Measurements from ENCODE around the gene CCDC60.

CCDC60 gene

GRCh38 chr12:119391673-119392072 is 57.1 kb downstream of the CCDC60 start:
- no peaks in the 10 kb centered on the region for H3K9me3 ChIP-seq (ENCODE audit: control insufficient read depth, low read depth, low read length)
- H3K9ac ChIP-seq (ENCODE audit: low read length): no peak overlapping the region
- H3K4me3 ChIP-seq (ENCODE audit: low read length): no peak overlapping the region
- peaks cover 34% of the 10 kb centered on the region for H3K4me1 ChIP-seq (ENCODE audit: control insufficient read depth, low read depth, low read length)
- H3K27ac ChIP-seq (ENCODE audit: low read length): no peak overlapping the region
- H3K27me3 ChIP-seq (ENCODE audit: control insufficient read depth, insufficient read depth, low read length): no peaks in the 10 kb centered on the region
- H3K36me3 ChIP-seq (ENCODE audit: control insufficient read depth, low read depth, low read length): no peaks in the 10 kb centered on the region

- no peaks in the 10 kb centered on the region for H3K9me3 ChIP-seq (ENCODE audit: control insufficient read depth, low read depth, low read length)
- no peaks in the 10 kb centered on the region for H3K27me3 ChIP-seq (ENCODE audit: control insufficient read depth, insufficient read depth, low read length)
- no peaks in the 10 kb centered on the region for H3K36me3 ChIP-seq (ENCODE audit: control insufficient read depth, low read depth, low read length)
- no peak overlapping the region for H3K27ac ChIP-seq (ENCODE audit: low read length)
- H3K4me1 ChIP-seq (ENCODE audit: control insufficient read depth, low read depth, low read length): peaks cover 23% of the 10 kb centered on the region
- no peak overlapping the region for H3K9ac ChIP-seq (ENCODE audit: low read length)
- no peak overlapping the region for H3K4me3 ChIP-seq (ENCODE audit: low read length)
These were observed 59.1 kb downstream of the CCDC60 start for GRCh38 chr12:119393677-119394076.

GRCh38 chr12:119397540-119397939 is 63.0 kb downstream of the CCDC60 start:
- Histone ChIP-seq H3K27me3 (ENCODE audit: control insufficient read depth, insufficient read depth, low read length) (no peaks in the 10 kb centered on the region), H3K4me3 (ENCODE audit: low read length) (no peak overlapping the region), H3K27ac (ENCODE audit: low read length) (no peak overlapping the region), H3K36me3 (ENCODE audit: control insufficient read depth, low read depth, low read length) (no peaks in the 10 kb centered on the region), H3K9me3 (ENCODE audit: control insufficient read depth, low read depth, low read length) (no peaks in the 10 kb centered on the region), H3K9ac (ENCODE audit: low read length) (no peak overlapping the region), H3K4me1 (ENCODE audit: control insufficient read depth, low read depth, low read length) (no peaks in the 10 kb centered on the region)

GRCh38 chr12:119398190-119398589 is 63.7 kb downstream of the CCDC60 start:
- H3K4me3 ChIP-seq (ENCODE audit: low read length): no peak overlapping the region

GRCh38 chr12:119399301-119399700 is 64.8 kb downstream of the CCDC60 start:
- Histone ChIP-seq H3K4me3 (ENCODE audit: low read length) (no peak overlapping the region), H3K27me3 (ENCODE audit: control insufficient read depth, insufficient read depth, low read length) (no peaks in the 10 kb centered on the region)

More at GRCh38 chr12:119398190-119398589, 63.7 kb downstream of the CCDC60 start:
- Histone ChIP-seq H3K4me1 (ENCODE audit: control insufficient read depth, low read depth, low read length) (no peaks in the 10 kb centered on the region), H3K27me3 (ENCODE audit: control insufficient read depth, insufficient read depth, low read length) (no peaks in the 10 kb centered on the region), H3K9ac (ENCODE audit: low read length) (no peak overlapping the region), H3K9me3 (ENCODE audit: control insufficient read depth, low read depth, low read length) (no peaks in the 10 kb centered on the region), H3K36me3 (ENCODE audit: control insufficient read depth, low read depth, low read length) (no peaks in the 10 kb centered on the region), H3K27ac (ENCODE audit: low read length) (no peak overlapping the region)

GRCh38 chr12:119406308-119406707 is 71.8 kb downstream of the CCDC60 start:
- no peaks in the 10 kb centered on the region for H3K27me3 ChIP-seq (ENCODE audit: control insufficient read depth, insufficient read depth, low read length)
- no peaks in the 10 kb centered on the region for H3K36me3 ChIP-seq (ENCODE audit: control insufficient read depth, low read depth, low read length)
- H3K4me3 ChIP-seq (ENCODE audit: low read length): no peak overlapping the region
- H3K9ac ChIP-seq (ENCODE audit: low read length): no peak overlapping the region
- H3K4me1 ChIP-seq (ENCODE audit: control insufficient read depth, low read depth, low read length): peaks cover 5% of the 10 kb centered on the region
- H3K9me3 ChIP-seq (ENCODE audit: control insufficient read depth, low read depth, low read length): no peaks in the 10 kb centered on the region
- no peak overlapping the region for H3K27ac ChIP-seq (ENCODE audit: low read length)

More at GRCh38 chr12:119399301-119399700, 64.8 kb downstream of the CCDC60 start:
- Histone ChIP-seq H3K27ac (ENCODE audit: low read length) (no peak overlapping the region), H3K4me1 (ENCODE audit: control insufficient read depth, low read depth, low read length) (no peaks in the 10 kb centered on the region), H3K9ac (ENCODE audit: low read length) (no peak overlapping the region), H3K36me3 (ENCODE audit: control insufficient read depth, low read depth, low read length) (no peaks in the 10 kb centered on the region), H3K9me3 (ENCODE audit: control insufficient read depth, low read depth, low read length) (no peaks in the 10 kb centered on the region)

- no peak overlapping the region for H3K9ac ChIP-seq (ENCODE audit: low read length)
- no peaks in the 10 kb centered on the region for H3K27me3 ChIP-seq (ENCODE audit: control insufficient read depth, insufficient read depth, low read length)
- no peak overlapping the region for H3K4me3 ChIP-seq (ENCODE audit: low read length)
- no peaks in the 10 kb centered on the region for H3K9me3 ChIP-seq (ENCODE audit: control insufficient read depth, low read depth, low read length)
- H3K36me3 ChIP-seq (ENCODE audit: control insufficient read depth, low read depth, low read length): no peaks in the 10 kb centered on the region
- no peak overlapping the region for H3K27ac ChIP-seq (ENCODE audit: low read length)
- peaks cover 5% of the 10 kb centered on the region for H3K4me1 ChIP-seq (ENCODE audit: control insufficient read depth, low read depth, low read length)
These were observed 72.3 kb downstream of the CCDC60 start for GRCh38 chr12:119406811-119407210.

GRCh38 chr12:119409043-119409442 is 74.5 kb downstream of the CCDC60 start:
- no peaks in the 10 kb centered on the region for H3K27me3 ChIP-seq (ENCODE audit: control insufficient read depth, insufficient read depth, low read length)
- H3K4me3 ChIP-seq (ENCODE audit: low read length): no peak overlapping the region
- H3K27ac ChIP-seq (ENCODE audit: low read length): no peak overlapping the region
- H3K9me3 ChIP-seq (ENCODE audit: control insufficient read depth, low read depth, low read length): no peaks in the 10 kb centered on the region
- no peak overlapping the region for H3K9ac ChIP-seq (ENCODE audit: low read length)
- H3K36me3 ChIP-seq (ENCODE audit: control insufficient read depth, low read depth, low read length): no peaks in the 10 kb centered on the region
- peaks cover 12% of the 10 kb centered on the region for H3K4me1 ChIP-seq (ENCODE audit: control insufficient read depth, low read depth, low read length)

GRCh38 chr12:119410396-119410795 is 75.9 kb downstream of the CCDC60 start:
- Histone ChIP-seq H3K27ac (ENCODE audit: low read length) (no peak overlapping the region), H3K9me3 (ENCODE audit: control insufficient read depth, low read depth, low read length) (no peaks in the 10 kb centered on the region), H3K4me3 (ENCODE audit: low read length) (no peak overlapping the region), H3K4me1 (ENCODE audit: control insufficient read depth, low read depth, low read length) (peaks cover 12% of the 10 kb centered on the region), H3K27me3 (ENCODE audit: control insufficient read depth, insufficient read depth, low read length) (no peaks in the 10 kb centered on the region), H3K9ac (ENCODE audit: low read length) (no peak overlapping the region), H3K36me3 (ENCODE audit: control insufficient read depth, low read depth, low read length) (no peaks in the 10 kb centered on the region)

- Histone ChIP-seq H3K4me1 (ENCODE audit: control insufficient read depth, low read depth, low read length) (peaks cover 12% of the 10 kb centered on the region), H3K4me3 (ENCODE audit: low read length) (no peak overlapping the region), H3K9ac (ENCODE audit: low read length) (no peak overlapping the region), H3K9me3 (ENCODE audit: control insufficient read depth, low read depth, low read length) (no peaks in the 10 kb centered on the region), H3K27ac (ENCODE audit: low read length) (no peak overlapping the region), H3K36me3 (ENCODE audit: control insufficient read depth, low read depth, low read length) (no peaks in the 10 kb centered on the region), H3K27me3 (ENCODE audit: control insufficient read depth, insufficient read depth, low read length) (no peaks in the 10 kb centered on the region)
These were observed 77.8 kb downstream of the CCDC60 start for GRCh38 chr12:119412306-119412705.

- H3K27me3 ChIP-seq (ENCODE audit: control insufficient read depth, insufficient read depth, low read length): no peaks in the 10 kb centered on the region
- H3K27ac ChIP-seq (ENCODE audit: low read length): no peak overlapping the region
- H3K9me3 ChIP-seq (ENCODE audit: control insufficient read depth, low read depth, low read length): no peaks in the 10 kb centered on the region
- no peaks in the 10 kb centered on the region for H3K36me3 ChIP-seq (ENCODE audit: control insufficient read depth, low read depth, low read length)
- H3K4me3 ChIP-seq (ENCODE audit: low read length): peak overlapping the region; percentile 43
- no peak overlapping the region for H3K9ac ChIP-seq (ENCODE audit: low read length)
- H3K4me1 ChIP-seq (ENCODE audit: control insufficient read depth, low read depth, low read length): peaks cover 12% of the 10 kb centered on the region
These were observed 78.6 kb downstream of the CCDC60 start for GRCh38 chr12:119412811-119413794.

- H3K36me3 ChIP-seq (ENCODE audit: control insufficient read depth, low read depth, low read length): no peaks in the 10 kb centered on the region
- H3K4me1 ChIP-seq (ENCODE audit: control insufficient read depth, low read depth, low read length): peaks cover 7% of the 10 kb centered on the region
- H3K9ac ChIP-seq (ENCODE audit: low read length): no peak overlapping the region
- no peaks in the 10 kb centered on the region for H3K27me3 ChIP-seq (ENCODE audit: control insufficient read depth, insufficient read depth, low read length)
- no peak overlapping the region for H3K4me3 ChIP-seq (ENCODE audit: low read length)
- H3K27ac ChIP-seq (ENCODE audit: low read length): no peak overlapping the region
- H3K9me3 ChIP-seq (ENCODE audit: control insufficient read depth, low read depth, low read length): no peaks in the 10 kb centered on the region
These were observed 81.2 kb downstream of the CCDC60 start for GRCh38 chr12:119415714-119416113.
